ENCODE measurements around the gene ZNF451. TPM values are rescaled to one million over a fixed set of nuclear protein-coding genes. Genes with fewer than 3 reads are reported as not detected.
A peak's percentile ranks its signal among the peaks of the same experiment; 100 is the strongest.
"Not testable (repeated sequence)": the region's sequence is repeated elsewhere in the genome, so short reads cannot be mapped to it uniquely, and the experiment has no call there.

ZNF451 gene
- 28.0 and 61.0 TPM in 2 replicates for total RNA-seq
- 18.9 and 34.6 TPM in 2 replicates for polyA plus RNA-seq

GRCh38 chr6:57089687-57090457, at the start of gene ZNF451:
TSS of gene ZNF451 (plus strand) at chr6:57090188. CDS start at chr6:57090254, 66 bp downstream.
- H3K27me3 ChIP-seq: no peaks in the 10 kb centered on the region
- TF ChIP-seq CTCF (IDR thresholded peaks at IDR 0.05; ENCODE audit: low read depth, low read length): no peak
- peak within 1 kb of the TSS; percentile 58 for H3K4me3 ChIP-seq
- H3K9me3 ChIP-seq (ENCODE audit: low read depth): no peaks in the 10 kb centered on the region
- H3K4me1 ChIP-seq (ENCODE audit: low read depth): peaks cover 29% of the 10 kb centered on the region
- peak; percentile 98 for DNase-seq (ENCODE audit: low read depth in 1 of 2, low spot score in 1 of 2)
- H3K27ac ChIP-seq: peak within 1 kb of the TSS; percentile 93
- H3K36me3 ChIP-seq: peaks cover 7% of the 10 kb centered on the region

GRCh38 chr6:57044061-57044460, 45.9 kb upstream of the ZNF451 start:
- H3K36me3 ChIP-seq; H3K9me3 ChIP-seq (ENCODE audit: low read depth); H3K27me3 ChIP-seq; H3K27ac ChIP-seq; H3K4me3 ChIP-seq; DNase-seq (ENCODE audit: low read depth in 1 of 2, low spot score in 1 of 2): not testable (repeated sequence)
- peaks cover 12% of the 10 kb centered on the region for H3K4me1 ChIP-seq (ENCODE audit: low read depth)

GRCh38 chr6:57044568-57044967, 45.4 kb upstream of the ZNF451 start:
- H3K9me3 ChIP-seq (ENCODE audit: low read depth): no peaks in the 10 kb centered on the region
- H3K36me3 ChIP-seq: peaks cover 4% of the 10 kb centered on the region
- DNase-seq (ENCODE audit: low read depth in 1 of 2, low spot score in 1 of 2): no peak
- H3K4me3 ChIP-seq: no peak overlapping the region
- H3K4me1 ChIP-seq (ENCODE audit: low read depth): peaks cover 12% of the 10 kb centered on the region
- H3K27ac ChIP-seq: no peak overlapping the region
- no peak for TF ChIP-seq CTCF (IDR thresholded peaks at IDR 0.05; ENCODE audit: low read depth, low read length)
- H3K27me3 ChIP-seq: peaks cover 5% of the 10 kb centered on the region

GRCh38 chr6:57046332-57047256, 43.4 kb upstream of the ZNF451 start, which contains the start of gene KIAA1586:
TSS of gene KIAA1586 (plus strand) at chr6:57046693. CDS start at chr6:57046756, 63 bp downstream.
- DNase-seq (ENCODE audit: low read depth in 1 of 2, low spot score in 1 of 2): peak; percentile 90 to 92
- not testable (repeated sequence) for H3K9me3 ChIP-seq (ENCODE audit: low read depth); H3K27me3 ChIP-seq; H3K36me3 ChIP-seq
- Histone ChIP-seq H3K4me1 (ENCODE audit: low read depth) (peaks cover 12% of the 10 kb centered on the region), H3K27ac (peak within 1 kb of the TSS; percentile 49), H3K4me3 (peak within 1 kb of the TSS; percentile 80)

GRCh38 chr6:57047257-57047585, 42.8 kb upstream of the ZNF451 start:
- not testable (repeated sequence) for H3K27me3 ChIP-seq; DNase-seq (ENCODE audit: low read depth in 1 of 2, low spot score in 1 of 2); H3K27ac ChIP-seq; H3K4me3 ChIP-seq; H3K9me3 ChIP-seq (ENCODE audit: low read depth)
- H3K4me1 ChIP-seq (ENCODE audit: low read depth): peaks cover 12% of the 10 kb centered on the region
- peaks cover 10% of the 10 kb centered on the region for H3K36me3 ChIP-seq

GRCh38 chr6:57047859-57048258, 42.1 kb upstream of the ZNF451 start:
- not testable (repeated sequence) for H3K27me3 ChIP-seq; H3K9me3 ChIP-seq (ENCODE audit: low read depth); DNase-seq (ENCODE audit: low read depth in 1 of 2, low spot score in 1 of 2); H3K27ac ChIP-seq
- H3K36me3 ChIP-seq: peaks cover 15% of the 10 kb centered on the region
- H3K4me1 ChIP-seq (ENCODE audit: low read depth): peaks cover 12% of the 10 kb centered on the region
- H3K4me3 ChIP-seq: peak overlapping the region; percentile 3

GRCh38 chr6:57048577-57048976, 41.4 kb upstream of the ZNF451 start:
- DNase-seq (ENCODE audit: low read depth in 1 of 2, low spot score in 1 of 2): no peak
- no peak for TF ChIP-seq CTCF (IDR thresholded peaks at IDR 0.05; ENCODE audit: low read depth, low read length)
- Histone ChIP-seq H3K4me1 (ENCODE audit: low read depth) (peaks cover 12% of the 10 kb centered on the region), H3K36me3 (peaks cover 22% of the 10 kb centered on the region), H3K27ac (no peak overlapping the region), H3K27me3 (peaks cover 5% of the 10 kb centered on the region), H3K4me3 (peak overlapping the region; percentile 3), H3K9me3 (ENCODE audit: low read depth) (no peaks in the 10 kb centered on the region)
